ENCODE data around the gene USP5. TPM values are rescaled to one million over a fixed set of nuclear protein-coding genes. Genes with fewer than 3 reads are reported as not detected.

USP5 gene
- polyA plus RNA-seq, 1 donor (not counting 4 experiments of a cell fraction or from before 2014, with no cell fraction given) = 58.3 TPM

- FAIRE-seq (no peak), DNase-seq (ENCODE audit: low read depth, low spot score) (no peak)
- Histone ChIP-seq H3K4me3 (ENCODE audit: control insufficient read depth in 2 of 3, extremely low read depth in 1 of 3, insufficient read depth in 2 of 3, low read depth in 1 of 3, low read length in 3 of 3) (no peak overlapping the region), H3K27ac (ENCODE audit: control insufficient read depth, insufficient read depth, low read length) (no peak overlapping the region), H3K27me3 (ENCODE audit: control insufficient read depth, extremely low read depth, insufficient read depth, low read length) (peaks cover 14% of the 10 kb centered on the region), H3K9me1 (ENCODE audit: control insufficient read depth, extremely low read depth, insufficient read depth, low read length) (no peaks in the 10 kb centered on the region), H3K9ac (ENCODE audit: control insufficient read depth, extremely low read depth, insufficient read depth, low read length) (no peak overlapping the region), H3K36me3 (ENCODE audit: control insufficient read depth in 2 of 2, extremely low read depth in 1 of 2, insufficient read depth in 2 of 2, low read length in 2 of 2) (peaks cover 0 to 4% of the 10 kb centered on the region in 2 experiments), H3K4me2 (ENCODE audit: control insufficient read depth, extremely low read depth, insufficient read depth, low read depth, low read length) (no peak overlapping the region), H3K4me1 (ENCODE audit: control insufficient read depth, extremely low read depth, insufficient read depth, low read length) (no peaks in the 10 kb centered on the region), H4K20me1 (ENCODE audit: control insufficient read depth, extremely low read depth, insufficient read depth, low read length) (peaks cover 2% of the 10 kb centered on the region), H3K79me2 (ENCODE audit: control insufficient read depth, insufficient read depth, low read length) (no peaks in the 10 kb centered on the region), H2AFZ (ENCODE audit: control insufficient read depth, low read length) (no peak overlapping the region), H3K9me3 (ENCODE audit: control insufficient read depth, low read depth, low read length) (no peaks in the 10 kb centered on the region)
- no peak for TF ChIP-seq EZH2 (IDR thresholded peaks at IDR 0.05; ENCODE audit: low read length)
- no peak for TF ChIP-seq CTCF (optimal IDR thresholded peaks at IDR 0.05 in 1 of 3, IDR thresholded peaks at IDR 0.05 in 1 of 3, conservative IDR thresholded peaks at IDR 0.05 in 1 of 3; ENCODE audit: extremely low read depth in 1 of 3, insufficient read depth in 2 of 3, low read length in 3 of 3)
- dilution Hi-C loops (cut with MboI; ENCODE audit: extremely low pct_ligation_motif_present, low sequenced_read_pairs) = no loop called here
Measured at GRCh38 chr12:6834873-6835272, 17.1 kb upstream of the USP5 start.

- Histone ChIP-seq H3K9me3 (ENCODE audit: control insufficient read depth, low read depth, low read length) (no peaks in the 10 kb centered on the region), H3K36me3 (ENCODE audit: control insufficient read depth in 2 of 2, extremely low read depth in 1 of 2, insufficient read depth in 2 of 2, low read length in 2 of 2) (peaks cover 0 to 4% of the 10 kb centered on the region in 2 experiments), H4K20me1 (ENCODE audit: control insufficient read depth, extremely low read depth, insufficient read depth, low read length) (peaks cover 2% of the 10 kb centered on the region), H3K9ac (ENCODE audit: control insufficient read depth, extremely low read depth, insufficient read depth, low read length) (no peak overlapping the region), H3K4me1 (ENCODE audit: control insufficient read depth, extremely low read depth, insufficient read depth, low read length) (no peaks in the 10 kb centered on the region), H3K27me3 (ENCODE audit: control insufficient read depth, extremely low read depth, insufficient read depth, low read length) (no peaks in the 10 kb centered on the region), H2AFZ (ENCODE audit: control insufficient read depth, low read length) (no peak overlapping the region), H3K79me2 (ENCODE audit: control insufficient read depth, insufficient read depth, low read length) (no peaks in the 10 kb centered on the region), H3K27ac (ENCODE audit: control insufficient read depth, insufficient read depth, low read length) (no peak overlapping the region), H3K9me1 (ENCODE audit: control insufficient read depth, extremely low read depth, insufficient read depth, low read length) (no peaks in the 10 kb centered on the region), H3K4me3 (ENCODE audit: control insufficient read depth in 2 of 3, extremely low read depth in 1 of 3, insufficient read depth in 2 of 3, low read depth in 1 of 3, low read length in 3 of 3) (no peak overlapping the region), H3K4me2 (ENCODE audit: control insufficient read depth, extremely low read depth, insufficient read depth, low read depth, low read length) (no peak overlapping the region)
- FAIRE-seq (no peak), DNase-seq (ENCODE audit: low read depth, low spot score) (no peak)
- TF ChIP-seq EZH2 (IDR thresholded peaks at IDR 0.05; ENCODE audit: low read length) = no peak
- TF ChIP-seq CTCF (optimal IDR thresholded peaks at IDR 0.05 in 1 of 3, IDR thresholded peaks at IDR 0.05 in 1 of 3, conservative IDR thresholded peaks at IDR 0.05 in 1 of 3; ENCODE audit: extremely low read depth in 1 of 3, insufficient read depth in 2 of 3, low read length in 3 of 3) = no peak
- dilution Hi-C loops (cut with MboI; ENCODE audit: extremely low pct_ligation_motif_present, low sequenced_read_pairs) = no loop called here
Measured at GRCh38 chr12:6836851-6837250, 15.1 kb upstream of the USP5 start.
